ENCODE measurements around the gene CERK.

Gene CERK

DNA sequence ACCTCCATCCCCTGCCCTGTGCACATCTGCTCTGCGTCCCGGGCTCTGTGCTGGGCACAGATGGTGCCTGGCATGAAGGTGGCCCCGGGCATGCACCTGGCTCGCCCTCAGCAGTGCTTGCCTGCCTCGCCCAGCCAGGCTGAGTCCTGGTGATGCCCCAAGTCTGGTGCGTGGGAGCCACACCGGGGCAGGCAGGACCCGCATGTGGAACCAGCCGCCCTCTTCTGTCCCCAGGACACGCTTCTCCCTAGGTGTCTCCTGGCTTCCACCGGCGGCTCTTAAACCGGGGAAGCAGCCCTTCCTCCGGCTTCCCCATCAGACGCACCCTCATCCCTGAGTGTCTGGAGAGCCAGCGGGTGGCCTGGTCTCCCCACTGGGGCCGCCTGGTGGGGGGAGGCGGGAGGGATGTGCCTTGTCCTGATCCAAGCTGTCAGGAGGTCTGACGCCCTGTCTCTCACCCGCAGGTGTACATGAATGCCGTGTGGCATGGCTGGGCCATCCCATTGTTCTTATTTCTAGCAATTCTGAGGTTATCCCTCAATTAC, 72.8 kb downstream of the CERK start:
- peaks cover 11% of the 10 kb centered on the region for H3K36me3 ChIP-seq (ENCODE audit: insufficient read depth, insufficient read length, low read length)
- H3K4me1 ChIP-seq (ENCODE audit: insufficient read depth, insufficient read length): peaks cover 11% of the 10 kb centered on the region
- H3K9me3 ChIP-seq (ENCODE audit: insufficient read depth, low read length): no peaks in the 10 kb centered on the region
- no peak overlapping the region for H3K9ac ChIP-seq (ENCODE audit: insufficient read length, low read depth)
- DNase-seq (ENCODE audit: low read depth, low spot score): no peak
- H3K27me3 ChIP-seq (ENCODE audit: insufficient read depth, insufficient read length): no peaks in the 10 kb centered on the region
- H3K4me3 ChIP-seq (ENCODE audit: insufficient read length, low read depth): no peak overlapping the region
- TF ChIP-seq ZNF274 (IDR thresholded peaks at IDR 0.05; ENCODE audit: low read depth, low read length) (no peak), SUZ12 (IDR thresholded peaks at IDR 0.05; ENCODE audit: extremely low read depth, insufficient read depth, insufficient read length) (no peak), YY1 (IDR thresholded peaks at IDR 0.05; ENCODE audit: insufficient read depth, insufficient read length) (no peak)

DNA sequence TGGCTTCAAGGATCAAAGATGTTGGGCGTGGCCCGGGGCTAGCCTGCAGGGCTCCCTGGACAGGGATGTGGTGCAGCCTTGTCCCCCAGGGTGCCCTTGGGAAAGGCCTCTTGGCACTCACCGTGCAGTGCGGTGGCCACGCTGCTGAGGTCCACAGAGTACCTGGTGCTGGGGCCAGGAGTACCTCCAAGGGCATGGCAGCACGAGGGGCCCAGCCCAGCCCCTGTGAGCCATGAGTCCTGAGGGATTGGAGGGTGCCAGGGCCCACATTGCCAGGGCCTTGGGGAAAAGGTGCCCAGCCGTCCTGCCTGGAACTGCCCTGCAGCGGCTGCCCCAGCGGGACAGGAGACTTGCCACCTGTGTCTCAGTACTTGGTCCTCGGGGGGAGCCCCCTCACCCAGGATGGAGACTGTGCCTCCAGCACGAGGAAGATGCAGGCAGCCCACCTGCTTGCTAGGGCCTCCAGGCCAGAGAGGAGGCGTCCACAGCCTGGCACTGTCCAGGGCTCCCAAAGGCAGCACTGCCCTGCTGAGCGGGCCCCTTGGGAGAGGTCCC, 73.7 kb downstream of the CERK start:
- TF ChIP-seq ZNF274 (IDR thresholded peaks at IDR 0.05; ENCODE audit: low read depth, low read length) (no peak), YY1 (IDR thresholded peaks at IDR 0.05; ENCODE audit: insufficient read depth, insufficient read length) (no peak), SUZ12 (IDR thresholded peaks at IDR 0.05; ENCODE audit: extremely low read depth, insufficient read depth, insufficient read length) (no peak)
- no peak for DNase-seq (ENCODE audit: low read depth, low spot score)
- peaks cover 8% of the 10 kb centered on the region for H3K36me3 ChIP-seq (ENCODE audit: insufficient read depth, insufficient read length, low read length)

GRCh38 chr22:46663436-46664100, 74.5 kb downstream of the CERK start:
- Histone ChIP-seq H3K4me1 (ENCODE audit: insufficient read depth, insufficient read length) (peaks cover 11% of the 10 kb centered on the region), H3K4me3 (ENCODE audit: insufficient read length, low read depth) (no peak overlapping the region), H3K9me3 (ENCODE audit: insufficient read depth, low read length) (no peaks in the 10 kb centered on the region), H3K36me3 (ENCODE audit: insufficient read depth, insufficient read length, low read length) (peaks cover 3% of the 10 kb centered on the region), H3K9ac (ENCODE audit: insufficient read length, low read depth) (no peak overlapping the region), H3K27me3 (ENCODE audit: insufficient read depth, insufficient read length) (no peaks in the 10 kb centered on the region)
- DNase-seq (ENCODE audit: low read depth, low spot score): no peak
- TF ChIP-seq ZNF274 (IDR thresholded peaks at IDR 0.05; ENCODE audit: low read depth, low read length) (no peak), SUZ12 (IDR thresholded peaks at IDR 0.05; ENCODE audit: extremely low read depth, insufficient read depth, insufficient read length) (no peak), YY1 (IDR thresholded peaks at IDR 0.05; ENCODE audit: insufficient read depth, insufficient read length) (no peak)

More for the DNA sequence above, 73.7 kb downstream of the CERK start:
- no peak overlapping the region for H3K4me3 ChIP-seq (ENCODE audit: insufficient read length, low read depth)
- no peaks in the 10 kb centered on the region for H3K9me3 ChIP-seq (ENCODE audit: insufficient read depth, low read length)
- H3K27me3 ChIP-seq (ENCODE audit: insufficient read depth, insufficient read length): no peaks in the 10 kb centered on the region
- no peak overlapping the region for H3K9ac ChIP-seq (ENCODE audit: insufficient read length, low read depth)
- peaks cover 11% of the 10 kb centered on the region for H3K4me1 ChIP-seq (ENCODE audit: insufficient read depth, insufficient read length)

DNA sequence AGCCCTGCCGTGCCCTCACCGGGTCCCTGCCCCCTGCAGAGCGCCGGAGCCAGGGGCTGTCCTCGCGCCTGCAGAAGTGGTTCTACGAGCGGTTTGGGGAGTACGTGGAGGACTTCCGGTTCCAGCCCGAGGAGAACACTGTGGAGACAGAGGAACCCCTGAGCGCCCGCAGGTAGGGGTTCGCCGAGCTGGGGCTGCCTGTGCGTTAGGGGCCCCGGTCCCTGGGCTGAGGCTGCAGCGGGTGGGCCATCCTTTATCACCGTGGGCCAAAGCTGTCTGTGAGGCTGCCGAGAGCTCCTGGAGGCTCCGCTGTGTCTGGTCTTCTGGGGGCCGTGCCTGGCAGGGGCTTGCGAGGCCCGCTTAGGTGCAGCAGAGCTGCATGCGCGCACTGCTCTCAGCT, 75.1 kb downstream of the CERK start:
- Histone ChIP-seq H3K4me1 (ENCODE audit: insufficient read depth, insufficient read length) (peaks cover 11% of the 10 kb centered on the region), H3K9ac (ENCODE audit: insufficient read length, low read depth) (no peak overlapping the region), H3K4me3 (ENCODE audit: insufficient read length, low read depth) (no peak overlapping the region), H3K36me3 (ENCODE audit: insufficient read depth, insufficient read length, low read length) (peaks cover 3% of the 10 kb centered on the region), H3K27me3 (ENCODE audit: insufficient read depth, insufficient read length) (no peaks in the 10 kb centered on the region), H3K9me3 (ENCODE audit: insufficient read depth, low read length) (no peaks in the 10 kb centered on the region)
- no peak for TF ChIP-seq SUZ12 (IDR thresholded peaks at IDR 0.05; ENCODE audit: extremely low read depth, insufficient read depth, insufficient read length)
- no peak for DNase-seq (ENCODE audit: low read depth, low spot score)

DNA sequence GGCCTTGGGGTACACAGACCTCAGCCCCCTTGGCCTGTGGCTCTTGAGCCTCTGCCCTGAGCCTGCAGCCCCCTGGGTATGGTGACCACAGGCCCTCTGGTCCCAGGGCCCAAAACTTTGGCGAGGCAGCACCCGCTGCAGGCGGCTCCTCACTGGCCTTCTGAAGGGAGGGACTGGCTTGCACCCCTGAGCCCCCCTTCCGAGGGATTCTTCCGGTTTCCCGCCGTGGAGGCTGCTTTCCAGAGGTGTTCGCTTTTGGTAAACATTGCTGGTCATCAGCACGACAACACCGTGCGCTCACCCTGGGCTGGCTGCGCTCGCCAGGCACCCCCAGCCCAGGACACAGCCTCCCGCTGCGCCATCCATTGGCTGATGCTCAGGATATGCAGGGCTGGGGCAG, 75.8 kb downstream of the CERK start:
- no peaks in the 10 kb centered on the region for H3K27me3 ChIP-seq (ENCODE audit: insufficient read depth, insufficient read length)
- H3K36me3 ChIP-seq (ENCODE audit: insufficient read depth, insufficient read length, low read length): peaks cover 3% of the 10 kb centered on the region
- no peak overlapping the region for H3K4me3 ChIP-seq (ENCODE audit: insufficient read length, low read depth)
- no peak overlapping the region for H3K9ac ChIP-seq (ENCODE audit: insufficient read length, low read depth)
- no peaks in the 10 kb centered on the region for H3K9me3 ChIP-seq (ENCODE audit: insufficient read depth, low read length)
- DNase-seq (ENCODE audit: low read depth, low spot score): no peak
- TF ChIP-seq ZNF274 (IDR thresholded peaks at IDR 0.05; ENCODE audit: low read depth, low read length) (no peak), SUZ12 (IDR thresholded peaks at IDR 0.05; ENCODE audit: extremely low read depth, insufficient read depth, insufficient read length) (no peak), YY1 (IDR thresholded peaks at IDR 0.05; ENCODE audit: insufficient read depth, insufficient read length) (no peak)
- peaks cover 11% of the 10 kb centered on the region for H3K4me1 ChIP-seq (ENCODE audit: insufficient read depth, insufficient read length)

DNA sequence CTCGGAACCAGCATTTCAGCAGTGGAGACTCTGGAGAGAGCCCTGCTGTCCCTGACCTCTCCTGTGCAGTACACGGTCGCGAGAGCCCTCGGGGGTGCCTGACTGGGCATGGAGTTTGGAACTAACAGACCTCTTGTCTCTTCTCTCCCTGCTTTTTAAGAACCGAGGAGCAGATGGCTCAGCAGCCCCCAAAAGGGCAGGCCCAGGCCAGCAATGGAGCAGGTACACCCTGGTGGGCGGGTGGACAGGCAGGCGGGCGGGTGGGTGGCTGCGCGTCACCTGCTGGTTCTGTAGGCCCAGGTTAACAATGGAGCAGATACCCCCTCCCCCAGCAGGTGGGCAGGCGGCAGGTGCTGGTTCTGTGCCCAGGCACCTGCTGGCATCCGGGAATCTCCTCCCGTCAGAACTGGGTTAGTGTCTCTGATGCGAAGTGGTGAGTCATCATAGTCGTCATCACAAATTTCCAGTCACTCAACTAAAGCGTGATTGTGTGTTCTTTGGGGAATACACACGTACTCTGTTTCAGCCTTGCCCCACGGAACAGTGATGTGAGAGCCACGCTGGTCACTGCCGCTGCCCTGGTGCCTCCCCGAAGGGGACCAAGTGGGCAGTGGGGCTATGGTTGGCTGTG, 76.7 kb downstream of the CERK start:
- no peak for DNase-seq (ENCODE audit: low read depth, low spot score)
- Histone ChIP-seq H3K36me3 (ENCODE audit: insufficient read depth, insufficient read length, low read length) (no peaks in the 10 kb centered on the region), H3K9ac (ENCODE audit: insufficient read length, low read depth) (no peak overlapping the region), H3K4me3 (ENCODE audit: insufficient read length, low read depth) (no peak overlapping the region), H3K9me3 (ENCODE audit: insufficient read depth, low read length) (no peaks in the 10 kb centered on the region), H3K27me3 (ENCODE audit: insufficient read depth, insufficient read length) (no peaks in the 10 kb centered on the region), H3K4me1 (ENCODE audit: insufficient read depth, insufficient read length) (peaks cover 11% of the 10 kb centered on the region)
- TF ChIP-seq YY1 (IDR thresholded peaks at IDR 0.05; ENCODE audit: insufficient read depth, insufficient read length) (no peak), ZNF274 (IDR thresholded peaks at IDR 0.05; ENCODE audit: low read depth, low read length) (no peak), SUZ12 (IDR thresholded peaks at IDR 0.05; ENCODE audit: extremely low read depth, insufficient read depth, insufficient read length) (no peak)

- Histone ChIP-seq H3K9ac (ENCODE audit: insufficient read length, low read depth) (no peak overlapping the region), H3K27me3 (ENCODE audit: insufficient read depth, insufficient read length) (no peaks in the 10 kb centered on the region), H3K4me1 (ENCODE audit: insufficient read depth, insufficient read length) (peaks cover 11% of the 10 kb centered on the region), H3K4me3 (ENCODE audit: insufficient read length, low read depth) (no peak overlapping the region), H3K36me3 (ENCODE audit: insufficient read depth, insufficient read length, low read length) (no peaks in the 10 kb centered on the region), H3K9me3 (ENCODE audit: insufficient read depth, low read length) (no peaks in the 10 kb centered on the region)
- DNase-seq (ENCODE audit: low read depth, low spot score): no peak
- no peak for TF ChIP-seq YY1 (IDR thresholded peaks at IDR 0.05; ENCODE audit: insufficient read depth, insufficient read length)
- TF ChIP-seq SUZ12 (IDR thresholded peaks at IDR 0.05; ENCODE audit: extremely low read depth, insufficient read depth, insufficient read length): no peak
- no peak for TF ChIP-seq ZNF274 (IDR thresholded peaks at IDR 0.05; ENCODE audit: low read depth, low read length)
These were observed 77.3 kb downstream of the CERK start for GRCh38 chr22:46660604-46661201.
